NCI-H1436 treated with DMSO at 0.1 percent for 48 hours (cell line): ENCODE results near the gene ARHGAP44.

Experiments
- DNase-seq: peaks from one replicate; lab custom pipeline; 2025; lab: John Stamatoyannopoulos, UW

ARHGAP44 gene, protein sequence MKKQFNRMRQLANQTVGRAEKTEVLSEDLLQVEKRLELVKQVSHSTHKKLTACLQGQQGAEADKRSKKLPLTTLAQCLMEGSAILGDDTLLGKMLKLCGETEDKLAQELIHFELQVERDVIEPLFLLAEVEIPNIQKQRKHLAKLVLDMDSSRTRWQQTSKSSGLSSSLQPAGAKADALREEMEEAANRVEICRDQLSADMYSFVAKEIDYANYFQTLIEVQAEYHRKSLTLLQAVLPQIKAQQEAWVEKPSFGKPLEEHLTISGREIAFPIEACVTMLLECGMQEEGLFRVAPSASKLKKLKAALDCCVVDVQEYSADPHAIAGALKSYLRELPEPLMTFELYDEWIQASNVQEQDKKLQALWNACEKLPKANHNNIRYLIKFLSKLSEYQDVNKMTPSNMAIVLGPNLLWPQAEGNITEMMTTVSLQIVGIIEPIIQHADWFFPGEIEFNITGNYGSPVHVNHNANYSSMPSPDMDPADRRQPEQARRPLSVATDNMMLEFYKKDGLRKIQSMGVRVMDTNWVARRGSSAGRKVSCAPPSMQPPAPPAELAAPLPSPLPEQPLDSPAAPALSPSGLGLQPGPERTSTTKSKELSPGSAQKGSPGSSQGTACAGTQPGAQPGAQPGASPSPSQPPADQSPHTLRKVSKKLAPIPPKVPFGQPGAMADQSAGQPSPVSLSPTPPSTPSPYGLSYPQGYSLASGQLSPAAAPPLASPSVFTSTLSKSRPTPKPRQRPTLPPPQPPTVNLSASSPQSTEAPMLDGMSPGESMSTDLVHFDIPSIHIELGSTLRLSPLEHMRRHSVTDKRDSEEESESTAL

GRCh38 chr17:12789481-12790248, at the start of gene ARHGAP44:
TSS of gene ARHGAP44 (plus strand) at chr17:12789498. CDS start at chr17:12789839, 341 bp downstream.
- no peak for DNase-seq

- no peak for DNase-seq
Measured at GRCh38 chr17:12739500-12739899, 49.8 kb upstream of the ARHGAP44 start.

DNA sequence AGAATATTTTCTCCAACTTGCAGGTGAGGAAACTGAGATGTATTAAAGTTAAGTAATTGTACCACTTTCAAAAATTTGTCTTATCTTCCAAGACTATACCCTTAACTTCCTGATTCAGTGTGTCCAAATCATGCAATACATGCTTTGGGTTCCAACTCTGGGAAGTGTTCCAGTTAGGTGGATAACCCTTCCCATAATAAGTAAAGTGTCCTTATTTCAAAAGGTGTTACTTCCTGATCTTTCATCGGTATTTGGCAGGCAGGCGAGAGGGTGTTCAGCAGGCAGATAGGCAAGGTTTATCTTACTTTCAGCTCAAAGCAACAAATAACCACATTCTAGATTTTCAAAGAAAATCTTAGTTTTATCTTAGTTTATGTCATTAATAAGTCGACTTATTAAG, 46.3 kb upstream of the ARHGAP44 start:
- no peak for DNase-seq

DNA sequence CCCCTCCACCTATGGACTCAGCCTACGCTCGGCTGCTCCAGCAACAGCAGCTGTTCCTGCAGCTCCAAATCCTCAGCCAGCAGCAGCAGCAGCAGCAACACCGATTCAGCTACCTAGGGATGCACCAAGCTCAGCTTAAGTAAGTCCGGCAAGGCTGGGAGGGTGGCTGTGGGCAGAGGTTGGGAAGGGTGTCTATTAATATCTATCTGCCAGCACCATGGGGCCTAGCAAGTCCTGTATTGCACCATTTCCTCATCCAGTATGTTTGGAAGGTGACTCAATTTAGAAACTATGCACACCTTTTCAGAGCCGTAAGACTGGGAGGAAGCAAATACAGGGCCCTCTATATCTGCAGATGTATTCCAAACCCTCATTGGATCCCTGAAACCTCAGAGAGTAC, 45.0 kb upstream of the ARHGAP44 start:
- no peak for DNase-seq

GRCh38 chr17:12744786-12745185, 44.5 kb upstream of the ARHGAP44 start:
- no peak for DNase-seq

GRCh38 chr17:12745486-12745885, 43.8 kb upstream of the ARHGAP44 start:
- DNase-seq, result no peak

- DNase-seq, result no peak
Measured at GRCh38 chr17:12756786-12757185, 32.5 kb upstream of the ARHGAP44 start.

- DNase-seq, result no peak
Measured at GRCh38 chr17:12759090-12759489, 30.2 kb upstream of the ARHGAP44 start.

- DNase-seq, result no peak
Measured at GRCh38 chr17:12765548-12765947, 23.8 kb upstream of the ARHGAP44 start.

DNA sequence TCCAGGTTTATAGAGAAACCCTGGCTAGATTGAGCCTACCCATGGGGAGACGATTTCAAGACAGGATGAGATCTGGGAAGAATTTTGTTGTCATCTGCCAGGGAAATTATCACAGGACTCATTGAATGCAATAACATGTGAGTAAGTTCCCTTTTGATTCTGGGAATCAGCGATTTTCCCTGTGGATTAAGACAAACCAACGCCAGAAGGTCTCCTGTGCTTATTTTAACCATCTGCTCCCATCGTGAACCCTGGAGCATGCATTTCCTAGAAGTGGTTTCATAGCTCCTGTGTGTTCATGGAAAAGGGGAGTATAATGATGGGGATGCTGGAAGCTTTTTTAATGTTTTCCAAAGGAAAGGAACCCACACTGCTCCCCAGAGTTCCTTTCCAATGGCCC, 21.0 kb upstream of the ARHGAP44 start:
- no peak for DNase-seq

GRCh38 chr17:12769981-12770380, 19.3 kb upstream of the ARHGAP44 start:
- DNase-seq, result no peak

DNA sequence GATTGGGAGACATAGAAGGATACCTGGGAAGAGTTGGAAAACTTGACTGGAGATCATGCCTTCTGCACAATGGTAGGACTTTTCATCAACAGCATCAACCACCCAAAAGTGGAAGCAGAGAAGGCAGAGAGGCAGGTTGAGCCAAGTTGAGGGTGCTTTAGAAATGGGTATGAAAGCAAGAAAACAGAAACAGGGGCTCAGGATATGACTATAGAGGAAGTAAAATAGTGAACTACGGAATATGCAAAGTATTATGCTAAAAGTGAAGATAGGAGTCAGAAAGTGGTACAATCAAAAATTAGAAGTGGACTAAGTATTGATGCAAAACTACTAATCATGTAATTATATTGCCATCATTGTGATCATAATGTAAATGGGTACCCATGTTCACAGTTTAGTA, 16.1 kb upstream of the ARHGAP44 start:
- no peak for DNase-seq

- no peak for DNase-seq
Measured at GRCh38 chr17:12789075-12789480, 220 bp upstream of the ARHGAP44 start.

DNA sequence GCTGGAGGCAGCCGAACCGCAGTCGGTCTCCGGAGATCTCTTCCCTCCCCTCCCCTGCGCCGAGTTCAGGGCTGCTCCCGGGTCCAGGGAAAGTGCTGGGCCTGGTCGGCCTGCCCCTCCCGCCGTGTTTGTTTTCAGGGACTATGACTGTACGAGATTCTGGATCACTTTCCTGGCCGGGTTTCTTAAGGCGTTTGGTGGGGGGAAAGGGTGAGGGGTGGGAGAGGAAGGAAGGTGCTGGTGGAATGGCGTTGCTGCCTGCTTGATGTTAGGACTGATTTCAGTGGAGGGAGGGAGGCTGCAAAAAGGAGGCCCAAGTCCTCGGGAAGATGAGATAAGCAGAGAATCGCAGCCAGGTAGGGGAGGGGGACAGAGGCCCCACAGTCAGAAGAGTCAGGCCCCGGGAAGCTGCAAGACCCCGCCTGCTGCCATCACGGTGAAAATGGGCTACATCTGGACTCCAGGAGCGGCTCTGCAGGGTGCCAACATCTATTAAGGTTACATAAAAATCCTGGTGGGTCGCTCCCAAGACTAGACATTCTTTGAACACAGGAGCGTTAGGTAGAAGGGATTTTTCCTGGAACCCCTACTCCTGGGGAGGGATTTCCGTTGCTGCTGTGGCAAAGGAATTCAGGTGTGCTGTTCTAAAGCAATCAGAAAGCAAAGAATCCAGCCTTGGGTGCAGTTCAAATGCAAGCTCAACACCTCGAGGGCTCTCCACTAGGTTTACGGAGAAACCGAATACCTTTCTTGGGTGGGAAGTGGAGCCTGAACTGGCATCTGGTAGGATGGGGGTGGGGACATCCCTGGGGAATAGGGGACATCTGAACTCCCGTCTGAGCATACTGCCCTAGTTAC, 1.2 kb downstream of the ARHGAP44 start:
- DNase-seq, result no peak

DNA sequence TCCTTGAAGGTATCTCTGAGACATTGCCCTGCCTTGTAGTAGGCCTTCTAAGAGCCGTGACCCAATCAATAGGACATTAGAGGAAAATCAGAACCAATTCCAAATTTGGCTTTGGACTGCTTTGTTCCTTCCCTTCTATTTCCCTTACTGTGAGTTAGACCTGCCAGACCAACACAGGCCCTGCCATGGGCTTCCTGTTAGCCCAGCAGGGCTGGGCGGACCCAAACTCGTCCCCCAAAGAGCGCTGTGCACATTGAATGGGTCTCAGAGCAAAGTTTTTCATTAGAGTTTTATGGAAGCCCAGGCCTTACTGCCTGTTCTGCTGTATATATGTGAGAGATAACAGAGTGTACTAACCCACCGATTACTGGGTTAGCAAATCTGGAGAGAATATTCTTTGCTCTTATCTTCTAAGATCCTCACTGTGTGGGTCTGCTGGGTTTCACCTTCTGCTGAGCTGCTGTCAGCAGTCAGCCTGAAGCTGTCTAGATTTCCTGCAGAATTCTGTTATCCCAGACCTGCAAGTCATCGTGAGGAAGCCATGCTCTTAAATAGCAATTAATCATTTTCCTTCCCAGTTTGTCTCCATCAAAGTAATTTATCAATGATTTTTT, 5.7 kb downstream of the ARHGAP44 start:
- DNase-seq, result no peak

DNA sequence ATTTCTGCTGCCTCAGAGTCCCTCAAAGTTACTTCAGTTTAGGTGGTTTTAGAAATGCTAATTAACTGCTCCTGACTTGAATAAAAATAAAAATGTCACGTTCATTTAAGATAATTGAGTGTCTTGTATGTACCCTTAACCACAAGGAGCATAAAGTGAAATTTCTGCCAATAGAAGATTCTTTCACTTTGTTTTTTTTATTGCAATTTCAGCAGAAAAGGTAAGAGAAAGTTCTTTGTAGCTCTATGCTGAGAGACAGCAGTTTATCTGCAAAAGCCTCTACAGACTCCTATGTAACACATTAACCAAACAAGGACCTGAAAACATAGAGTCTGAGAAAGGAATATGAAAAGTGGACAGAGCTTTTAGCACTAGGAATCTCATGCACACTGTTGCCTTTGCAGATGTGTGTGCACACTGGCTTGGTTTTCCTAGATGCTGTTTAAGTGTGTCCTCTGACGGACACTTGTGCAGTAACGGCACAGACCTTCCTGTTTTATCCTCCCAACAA, 11.6 kb downstream of the ARHGAP44 start:
- no peak for DNase-seq

DNA sequence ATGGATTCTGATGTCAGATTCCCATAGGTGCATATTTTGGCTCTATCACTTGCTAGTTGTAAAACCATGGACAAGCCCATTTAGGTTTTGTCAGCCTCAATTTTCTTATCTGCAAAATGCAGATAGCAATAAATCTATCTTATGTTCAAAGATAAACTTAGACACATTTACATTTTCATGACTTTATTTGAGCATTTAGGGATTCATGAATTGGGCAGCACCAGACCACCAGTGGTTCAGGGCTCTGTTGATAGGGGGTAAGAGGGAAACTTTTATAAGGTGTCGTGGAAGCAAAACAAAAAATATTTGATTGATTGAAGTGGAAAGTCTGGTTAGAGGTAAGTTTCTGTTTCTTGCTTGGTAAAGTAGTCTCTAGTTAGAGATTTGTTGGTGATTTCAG, 17.3 kb downstream of the ARHGAP44 start:
- DNase-seq, result no peak

DNA sequence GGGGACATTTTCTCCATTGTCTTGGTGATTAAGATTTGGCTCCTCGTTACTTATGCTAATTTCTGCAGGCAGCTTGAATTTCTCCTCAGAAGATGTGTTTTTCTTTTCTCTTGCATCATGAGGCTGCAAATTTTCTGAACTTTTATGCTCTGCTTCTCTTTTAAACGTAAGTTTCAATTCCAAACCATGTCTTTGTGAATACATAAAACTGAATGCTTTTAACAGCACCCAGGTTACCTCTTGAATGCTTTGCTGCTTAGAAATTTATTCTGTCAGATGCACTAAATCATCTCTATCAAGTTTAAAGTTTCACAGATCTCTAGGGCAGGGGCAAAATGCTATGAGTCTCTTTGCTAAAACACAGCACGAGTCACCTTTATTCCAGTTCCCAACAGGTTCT, 19.4 kb downstream of the ARHGAP44 start:
- DNase-seq, result no peak

DNA sequence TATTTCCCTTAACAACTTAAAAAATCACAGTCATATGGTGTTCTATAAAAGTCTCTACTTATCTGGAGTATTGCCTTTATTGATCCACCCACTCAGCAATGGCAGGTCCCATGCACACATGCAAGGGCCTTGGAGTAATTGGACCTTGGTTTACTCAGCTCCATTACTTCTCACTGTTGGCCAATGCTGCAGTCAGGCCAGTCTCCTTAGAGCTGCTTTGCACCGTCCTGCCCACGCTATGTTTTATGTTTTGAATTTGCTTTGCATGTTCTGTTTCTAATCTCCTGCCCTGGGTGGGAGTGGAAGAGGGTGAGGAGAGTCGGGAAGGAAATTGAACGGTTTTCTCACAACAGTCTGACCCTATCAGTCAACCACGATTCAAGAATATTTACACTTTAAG, 23.6 kb downstream of the ARHGAP44 start:
- DNase-seq, result no peak

DNA sequence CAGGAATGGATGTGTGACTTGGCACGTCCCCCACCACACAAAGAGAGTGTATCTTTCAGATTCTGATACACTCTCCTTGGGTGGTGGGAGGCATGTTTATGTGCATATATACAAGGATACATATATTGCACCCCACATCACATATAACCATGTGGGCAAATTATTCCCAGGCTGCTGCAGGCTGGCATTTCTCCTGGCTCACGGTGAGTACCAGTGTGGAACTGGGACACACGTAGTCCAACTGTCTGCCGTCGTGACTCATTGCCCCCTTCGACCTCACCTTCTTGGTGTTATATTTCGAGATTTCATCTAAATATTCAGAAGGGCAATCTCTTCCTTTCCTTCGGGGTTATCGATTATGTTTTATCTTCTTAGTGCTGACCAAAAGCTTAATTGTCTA, 24.4 kb downstream of the ARHGAP44 start:
- DNase-seq, result no peak

- no peak for DNase-seq
Measured at GRCh38 chr17:12814718-12815117, 25.4 kb downstream of the ARHGAP44 start.
